Activated CD8-positive, alpha-beta memory T cell treated with anti-CD3 and anti-CD28 coated beads, Interleukin-2, amount 50 U/mL, for 1 hour (primary cell): ENCODE data around the gene LRIG1.

ENCODE experiments used
- DNase-seq: peaks from one replicate; pipeline ENCODE4 v3.0.0-alpha.2; 2020; ENCODE audit errors: extremely low read depth

The LRIG1 gene

GRCh38 chr3:66403323-66403990 is 97.4 kb downstream of the LRIG1 start:
- DNase-seq: no peak

- DNase-seq: no peak
These were observed 98.1 kb downstream of the LRIG1 start for GRCh38 chr3:66402596-66403290.

- DNase-seq: no peak
These were observed 98.9 kb downstream of the LRIG1 start for GRCh38 chr3:66401675-66402491.

GRCh38 chr3:66401157-66401550 is 99.7 kb downstream of the LRIG1 start:
- no peak for DNase-seq

GRCh38 chr3:66400411-66401156 is 100.2 kb downstream of the LRIG1 start:
- DNase-seq: no peak

- no peak for DNase-seq
These were observed 101.1 kb downstream of the LRIG1 start for GRCh38 chr3:66399529-66400232.

- DNase-seq: no peak
These were observed 102.4 kb downstream of the LRIG1 start for GRCh38 chr3:66398228-66399025.

- DNase-seq: no peak
These were observed 103.1 kb downstream of the LRIG1 start for GRCh38 chr3:66397745-66398144.

GRCh38 chr3:66396888-66397287 is 103.9 kb downstream of the LRIG1 start:
- no peak for DNase-seq

- DNase-seq: no peak
These were observed 104.6 kb downstream of the LRIG1 start for GRCh38 chr3:66396161-66396760.

GRCh38 chr3:66395635-66396034 is 105.2 kb downstream of the LRIG1 start:
- no peak for DNase-seq

GRCh38 chr3:66394753-66395249 is 106.0 kb downstream of the LRIG1 start:
- no peak for DNase-seq

GRCh38 chr3:66394019-66394752 is 106.6 kb downstream of the LRIG1 start:
- DNase-seq: no peak

- no peak for DNase-seq
These were observed 107.4 kb downstream of the LRIG1 start for GRCh38 chr3:66393333-66394005.

- no peak for DNase-seq
These were observed 107.9 kb downstream of the LRIG1 start for GRCh38 chr3:66392966-66393332.

GRCh38 chr3:66392512-66392911 is 108.3 kb downstream of the LRIG1 start:
- no peak for DNase-seq

- no peak for DNase-seq
These were observed 110.8 kb downstream of the LRIG1 start for GRCh38 chr3:66390013-66390412.

GRCh38 chr3:66386925-66387650 is 113.7 kb downstream of the LRIG1 start:
- no peak for DNase-seq
